Muscle of leg (tissue), 11 donors: ENCODE results near the gene DGAT2. TPM values are rescaled to one million over a fixed set of nuclear protein-coding genes. Genes with fewer than 3 reads are reported as not detected.
"Not testable (repeated sequence)": the region's sequence is repeated elsewhere in the genome, so short reads cannot be mapped to it uniquely, and the experiment has no call there.

Source experiments
- DNase-seq: peaks from one replicate; pipeline ENCODE4 v3.0.0; 2013
- H3K27ac ChIP-seq: one replicate; pipeline ENCODE4 v1.5.1; 2013; ENCODE audit warnings: mild to moderate bottlenecking, low read length, control low read depth
- H3K27me3 ChIP-seq: one replicate; pipeline ENCODE4 v1.6.1; 2013; ENCODE audit warnings: low read length; ENCODE audit not compliant: control insufficient read depth, insufficient read depth
- H3K36me3 ChIP-seq: one replicate; pipeline ENCODE4 v1.6.1; 2013; ENCODE audit warnings: low read length; ENCODE audit not compliant: control insufficient read depth, insufficient read depth
- H3K4me1 ChIP-seq: one replicate; pipeline ENCODE4 v1.6.1; 2013; ENCODE audit warnings: low read length; ENCODE audit not compliant: control insufficient read depth, insufficient read depth
- H3K4me3 ChIP-seq: one replicate; pipeline ENCODE4 v1.5.1; 2013; ENCODE audit warnings: low read length, control low read depth
- H3K9me3 ChIP-seq: replicated peaks from 2 replicates; pipeline ENCODE4 v1.6.1; 2013; ENCODE audit warnings: low read depth, low read length; ENCODE audit not compliant: control insufficient read depth
- WGBS: methylation state at CpG from one replicate; pipeline ENCODE4 v1.1.5; 2013; ENCODE audit warnings: missing lambda C conversion rate; ENCODE audit not compliant: insufficient coverage; 5-methylcytosine and 5-hydroxymethylcytosine counted together
- polyA plus RNA-seq, 8 donors: library from polyadenylated mRNA; unstranded; fragments of 120-200 nt; gene quantifications; one replicate each; pipeline versions ENCODE4 v1.2.1 to v1.2.3, GENCODE V29; 2013; ENCODE audit warnings: inconsistent platforms in 1 of 8, low replicate concordance in 1 of 8; ENCODE audit not compliant: insufficient read length in 8 of 8, insufficient read depth in 1 of 8
- total RNA-seq: library from RNA; stranded (reverse); fragments of 120-200 nt; gene quantifications from one replicate; pipeline ENCODE4 v1.2.4, GENCODE V29; 2013

Gene DGAT2
- total and polyA plus RNA-seq, 9 donors: 0.31 to 3.8 (median 0.65) TPM

GRCh38 chr11:75748729-75749273, 19.8 kb upstream of the DGAT2 start:
- H3K9me3 ChIP-seq, H3K27ac ChIP-seq, DNase-seq, H3K4me3 ChIP-seq, H3K27me3 ChIP-seq, H3K36me3 ChIP-seq, H3K4me1 ChIP-seq: not testable (repeated sequence)
- WGBS: no CpG with 5 or more reads among the region's 26 CpGs

- not testable (repeated sequence) for DNase-seq, H3K4me1 ChIP-seq, H3K4me3 ChIP-seq, H3K9me3 ChIP-seq, H3K36me3 ChIP-seq, H3K27me3 ChIP-seq, H3K27ac ChIP-seq
These were observed 13.6 kb upstream of the DGAT2 start for GRCh38 chr11:75754933-75755332.

GRCh38 chr11:75757651-75758050, 10.9 kb upstream of the DGAT2 start:
- no peak for DNase-seq
- H3K4me1 ChIP-seq: no peaks in the 10 kb centered on the region
- no peaks in the 10 kb centered on the region for H3K27me3 ChIP-seq
- no peaks in the 10 kb centered on the region for H3K9me3 ChIP-seq
- no peak overlapping the region for H3K4me3 ChIP-seq
- no peak overlapping the region for H3K27ac ChIP-seq
- H3K36me3 ChIP-seq: no peaks in the 10 kb centered on the region
- WGBS: 71% methylated on average over 2 of the region's 2 CpGs

- Histone ChIP-seq H3K9me3 (no peaks in the 10 kb centered on the region), H3K36me3 (no peaks in the 10 kb centered on the region), H3K4me1 (no peaks in the 10 kb centered on the region), H3K27ac (no peak overlapping the region), H3K4me3 (no peak overlapping the region), H3K27me3 (no peaks in the 10 kb centered on the region)
- DNase-seq: no peak
- WGBS: 38% methylated on average over 2 of the region's 4 CpGs
These were observed 8.7 kb upstream of the DGAT2 start for GRCh38 chr11:75759832-75760231.

GRCh38 chr11:75760243-75760642, 8.3 kb upstream of the DGAT2 start:
- Histone ChIP-seq H3K27me3 (no peaks in the 10 kb centered on the region), H3K4me1 (no peaks in the 10 kb centered on the region), H3K4me3 (no peak overlapping the region), H3K36me3 (no peaks in the 10 kb centered on the region), H3K27ac (no peak overlapping the region), H3K9me3 (no peaks in the 10 kb centered on the region)
- no peak for DNase-seq

GRCh38 chr11:75760710-75761493, 7.7 kb upstream of the DGAT2 start:
- 80% methylated on average over 2 of the region's 3 CpGs for WGBS
- Histone ChIP-seq H3K9me3 (no peaks in the 10 kb centered on the region), H3K27ac (no peak overlapping the region), H3K4me3 (no peak overlapping the region), H3K36me3 (no peaks in the 10 kb centered on the region), H3K4me1 (no peaks in the 10 kb centered on the region), H3K27me3 (no peaks in the 10 kb centered on the region)
- DNase-seq: no peak

- no peaks in the 10 kb centered on the region for H3K9me3 ChIP-seq
- WGBS: 90% methylated on average over 4 of the region's 8 CpGs
- DNase-seq: no peak
These were observed 6.4 kb upstream of the DGAT2 start for GRCh38 chr11:75762158-75762557.

GRCh38 chr11:75762885-75763284, 5.7 kb upstream of the DGAT2 start:
- WGBS: 67% methylated on average over 1 of the region's 2 CpGs
- DNase-seq: no peak
- Histone ChIP-seq H3K27me3 (peaks cover 14% of the 10 kb centered on the region), H3K27ac (no peak overlapping the region), H3K9me3 (no peaks in the 10 kb centered on the region), H3K4me3 (no peak overlapping the region), H3K4me1 (peaks cover 5% of the 10 kb centered on the region), H3K36me3 (no peaks in the 10 kb centered on the region)

More at GRCh38 chr11:75762158-75762557, 6.4 kb upstream of the DGAT2 start:
- Histone ChIP-seq H3K36me3 (no peaks in the 10 kb centered on the region), H3K4me3 (no peak overlapping the region), H3K27ac (no peak overlapping the region), H3K4me1 (peaks cover 3% of the 10 kb centered on the region), H3K27me3 (peaks cover 7% of the 10 kb centered on the region)

- Histone ChIP-seq H3K27me3 (peaks cover 23% of the 10 kb centered on the region), H3K27ac (no peak overlapping the region), H3K4me1 (peaks cover 11% of the 10 kb centered on the region), H3K4me3 (no peak overlapping the region), H3K9me3 (no peaks in the 10 kb centered on the region), H3K36me3 (no peaks in the 10 kb centered on the region)
- WGBS: 66% methylated on average over 3 of the region's 3 CpGs
- DNase-seq: no peak
These were observed 4.7 kb upstream of the DGAT2 start for GRCh38 chr11:75763846-75764245.

- Histone ChIP-seq H3K4me3 (no peak overlapping the region), H3K36me3 (no peaks in the 10 kb centered on the region), H3K27me3 (peaks cover 33% of the 10 kb centered on the region), H3K9me3 (no peaks in the 10 kb centered on the region), H3K4me1 (peaks cover 17% of the 10 kb centered on the region), H3K27ac (no peak overlapping the region)
- DNase-seq: no peak
- 71% methylated on average over 1 of the region's 3 CpGs for WGBS
These were observed 3.5 kb upstream of the DGAT2 start for GRCh38 chr11:75765116-75765515.
